ENCODE data around the gene CRABP1.

DNA sequence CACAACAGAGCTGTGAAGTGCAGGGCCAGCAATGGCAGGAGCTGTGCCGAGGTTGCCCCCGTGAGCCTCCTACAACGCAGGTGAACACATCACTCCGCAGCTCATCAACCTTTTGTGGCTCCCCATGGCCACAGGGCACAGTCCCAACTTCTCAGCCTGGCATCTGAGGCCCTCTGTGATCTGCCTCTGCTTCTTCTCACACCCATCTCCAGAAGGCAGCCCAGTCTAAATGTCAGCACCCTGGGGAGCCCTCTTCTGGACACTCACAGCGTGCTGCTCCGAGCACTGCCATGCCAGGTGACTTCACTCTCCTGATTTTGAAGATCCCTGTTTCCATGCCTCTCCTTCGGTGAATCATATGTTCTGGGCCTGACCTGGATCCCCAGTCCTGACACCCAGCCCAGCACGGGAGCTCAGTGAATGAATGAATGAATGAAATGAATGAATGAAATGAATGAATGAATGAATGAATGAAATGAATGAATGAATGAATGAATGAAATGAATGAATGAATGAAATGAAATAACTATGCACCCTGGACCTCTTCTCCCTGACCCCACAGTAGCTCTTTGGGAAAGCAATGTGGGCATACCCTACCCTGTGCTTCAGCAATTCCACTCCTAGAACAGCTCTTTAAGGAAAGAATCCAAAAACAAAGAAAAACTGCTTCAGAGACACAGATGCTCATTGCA lies 22.9 kb upstream of the CRABP1 start:
- TF ChIP-seq, protein P1, sequence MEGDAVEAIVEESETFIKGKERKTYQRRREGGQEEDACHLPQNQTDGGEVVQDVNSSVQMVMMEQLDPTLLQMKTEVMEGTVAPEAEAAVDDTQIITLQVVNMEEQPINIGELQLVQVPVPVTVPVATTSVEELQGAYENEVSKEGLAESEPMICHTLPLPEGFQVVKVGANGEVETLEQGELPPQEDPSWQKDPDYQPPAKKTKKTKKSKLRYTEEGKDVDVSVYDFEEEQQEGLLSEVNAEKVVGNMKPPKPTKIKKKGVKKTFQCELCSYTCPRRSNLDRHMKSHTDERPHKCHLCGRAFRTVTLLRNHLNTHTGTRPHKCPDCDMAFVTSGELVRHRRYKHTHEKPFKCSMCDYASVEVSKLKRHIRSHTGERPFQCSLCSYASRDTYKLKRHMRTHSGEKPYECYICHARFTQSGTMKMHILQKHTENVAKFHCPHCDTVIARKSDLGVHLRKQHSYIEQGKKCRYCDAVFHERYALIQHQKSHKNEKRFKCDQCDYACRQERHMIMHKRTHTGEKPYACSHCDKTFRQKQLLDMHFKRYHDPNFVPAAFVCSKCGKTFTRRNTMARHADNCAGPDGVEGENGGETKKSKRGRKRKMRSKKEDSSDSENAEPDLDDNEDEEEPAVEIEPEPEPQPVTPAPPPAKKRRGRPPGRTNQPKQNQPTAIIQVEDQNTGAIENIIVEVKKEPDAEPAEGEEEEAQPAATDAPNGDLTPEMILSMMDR (IDR thresholded peaks at IDR 0.05; ENCODE audit: low read length): peak; percentile 17
- no peak for TF ChIP-seq EZH2phosphoT487 (IDR thresholded peaks at IDR 0.05; ENCODE audit: low read length)
